ENCODE measurements around the gene LOC128125822. TPM values are rescaled to one million over a fixed set of nuclear protein-coding genes. Genes with fewer than 3 reads are reported as not detected.

Gene LOC128125822

GRCh38 chr6:63610944-63611343, 38.7 kb downstream of the LOC128125822 start:
- no peak for DNase-seq
- TF ChIP-seq POLR2A (IDR thresholded peaks at IDR 0.05): no peak
- TF ChIP-seq, protein P1, sequence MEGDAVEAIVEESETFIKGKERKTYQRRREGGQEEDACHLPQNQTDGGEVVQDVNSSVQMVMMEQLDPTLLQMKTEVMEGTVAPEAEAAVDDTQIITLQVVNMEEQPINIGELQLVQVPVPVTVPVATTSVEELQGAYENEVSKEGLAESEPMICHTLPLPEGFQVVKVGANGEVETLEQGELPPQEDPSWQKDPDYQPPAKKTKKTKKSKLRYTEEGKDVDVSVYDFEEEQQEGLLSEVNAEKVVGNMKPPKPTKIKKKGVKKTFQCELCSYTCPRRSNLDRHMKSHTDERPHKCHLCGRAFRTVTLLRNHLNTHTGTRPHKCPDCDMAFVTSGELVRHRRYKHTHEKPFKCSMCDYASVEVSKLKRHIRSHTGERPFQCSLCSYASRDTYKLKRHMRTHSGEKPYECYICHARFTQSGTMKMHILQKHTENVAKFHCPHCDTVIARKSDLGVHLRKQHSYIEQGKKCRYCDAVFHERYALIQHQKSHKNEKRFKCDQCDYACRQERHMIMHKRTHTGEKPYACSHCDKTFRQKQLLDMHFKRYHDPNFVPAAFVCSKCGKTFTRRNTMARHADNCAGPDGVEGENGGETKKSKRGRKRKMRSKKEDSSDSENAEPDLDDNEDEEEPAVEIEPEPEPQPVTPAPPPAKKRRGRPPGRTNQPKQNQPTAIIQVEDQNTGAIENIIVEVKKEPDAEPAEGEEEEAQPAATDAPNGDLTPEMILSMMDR (IDR thresholded peaks at IDR 0.05): no peak
- intact Hi-C loops (cut with DNase I): no loop called here
- Histone ChIP-seq H3K36me3 (no peaks in the 10 kb centered on the region), H3K9me3 (no peaks in the 10 kb centered on the region), H3K4me1 (no peaks in the 10 kb centered on the region), H3K4me3 (no peak overlapping the region), H3K27me3 (no peaks in the 10 kb centered on the region), H3K27ac (no peak overlapping the region)
- WGBS, 2 donors: 5 to 19% methylated on average over 1 of the region's 1 CpG

DNA sequence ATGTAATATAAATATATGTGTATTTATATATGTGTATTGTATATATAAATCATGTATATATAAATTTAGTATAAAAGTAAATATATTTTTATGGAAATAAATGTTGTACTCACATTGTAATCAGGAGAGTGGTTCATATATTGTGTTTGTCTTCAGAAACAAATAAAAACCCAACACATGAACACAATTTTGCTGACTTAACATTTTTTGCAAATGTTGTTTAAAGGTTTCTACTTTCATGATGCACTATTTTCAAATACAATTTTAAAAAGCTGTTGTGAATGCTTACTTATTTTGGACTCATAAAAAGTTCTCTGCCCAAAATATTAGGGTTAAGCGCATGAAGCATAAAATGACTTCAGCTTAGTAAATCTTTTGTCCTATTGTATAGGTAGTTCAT, 39.3 kb downstream of the LOC128125822 start:
- intact Hi-C loops (cut with DNase I): no loop called here
- no peak overlapping the region for H3K27ac ChIP-seq
- H3K27me3 ChIP-seq: no peaks in the 10 kb centered on the region
- DNase-seq: no peak
- H3K9me3 ChIP-seq: no peaks in the 10 kb centered on the region
- WGBS, 2 donors: 96 to 100% methylated on average over 1 of the region's 1 CpG
- no peak overlapping the region for H3K4me3 ChIP-seq
- TF ChIP-seq, protein P1 (IDR thresholded peaks at IDR 0.05): no peak
- TF ChIP-seq POLR2A (IDR thresholded peaks at IDR 0.05): no peak
- H3K36me3 ChIP-seq: no peaks in the 10 kb centered on the region
- H3K4me1 ChIP-seq: no peaks in the 10 kb centered on the region

GRCh38 chr6:63615590-63615989, 43.3 kb downstream of the LOC128125822 start:
- H3K4me3 ChIP-seq: no peak overlapping the region
- TF ChIP-seq POLR2A (IDR thresholded peaks at IDR 0.05): no peak
- H3K9me3 ChIP-seq: no peaks in the 10 kb centered on the region
- peaks cover 0 to 18% (median 0%) of the 10 kb centered on the region in 4 donors for H3K27me3 ChIP-seq
- no peaks in the 10 kb centered on the region for H3K4me1 ChIP-seq
- H3K36me3 ChIP-seq: no peaks in the 10 kb centered on the region
- 79 to 93% methylated on average over 1 of the region's 1 CpG for WGBS, 2 donors
- DNase-seq: no peak
- no peak overlapping the region for H3K27ac ChIP-seq
- intact Hi-C loops (cut with DNase I): no loop called here

Small RNAs within 50 kb of the gene (small RNA-seq; reads per million reads assigned to genes)
- 0 reads per million in 4 donors for gene AL513043.1

Other genes starting within 250 kb of the LOC128125822 start
- 10 to 100 TPM; 30.9 to 73.7 (median 39.8) TPM for gene PTP4A1, start within 50 bp of the LOC128125822 start, total RNA-seq
- 10 to 100 TPM; 17.6 to 53.2 (median 26.7) TPM for gene PHF3, start 63.3 kb downstream of the LOC128125822 start, total RNA-seq